ENCODE measurements around the gene SARS1. TPM values are rescaled to one million over a fixed set of nuclear protein-coding genes. Genes with fewer than 3 reads are reported as not detected.
A peak's percentile ranks its signal among the peaks of the same experiment; 100 is the strongest.
"Not testable (repeated sequence)": the region's sequence is repeated elsewhere in the genome, so short reads cannot be mapped to it uniquely, and the experiment has no call there.

SARS1 gene
- total RNA-seq, 1 donor from 2014 or later: 154 TPM

DNA sequence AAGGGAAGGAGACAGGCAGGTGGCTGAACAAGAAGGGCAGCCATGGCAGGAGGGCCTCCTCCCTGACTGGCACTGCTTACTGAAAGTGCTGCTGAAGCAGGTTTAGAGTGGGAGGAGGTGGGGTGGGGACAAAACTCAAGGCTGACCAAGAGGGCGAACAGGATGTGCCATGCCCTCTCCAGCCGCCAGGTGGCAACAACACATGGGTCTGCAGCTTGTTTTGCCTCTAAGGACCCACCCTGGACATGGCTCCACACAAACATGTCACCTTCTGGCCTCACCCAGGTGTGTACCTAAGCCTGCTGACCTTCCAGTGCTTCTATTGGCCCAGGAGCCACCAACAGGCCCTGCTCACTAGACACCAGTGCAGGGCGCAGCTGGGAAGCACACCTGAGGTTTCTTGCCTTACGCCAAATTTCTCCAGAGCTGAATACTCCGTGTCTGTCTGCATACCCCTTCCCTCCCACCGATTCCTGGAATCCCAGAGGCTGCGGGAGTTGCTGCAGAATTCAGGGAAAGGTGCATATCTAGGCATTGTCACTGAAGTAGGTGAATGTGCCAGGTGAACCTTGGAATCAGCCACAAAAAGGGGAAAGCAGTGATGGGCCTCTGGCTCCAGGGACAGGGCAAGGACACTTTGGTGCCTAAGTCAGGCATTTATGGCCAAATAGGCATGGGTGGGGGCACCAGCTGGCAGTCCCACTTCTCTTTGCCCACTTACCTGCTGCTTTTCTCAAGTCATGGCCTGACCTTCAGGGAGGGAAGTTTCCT, 63.9 kb downstream of the SARS1 start:
- ATAC-seq: peak; percentile 66

DNA sequence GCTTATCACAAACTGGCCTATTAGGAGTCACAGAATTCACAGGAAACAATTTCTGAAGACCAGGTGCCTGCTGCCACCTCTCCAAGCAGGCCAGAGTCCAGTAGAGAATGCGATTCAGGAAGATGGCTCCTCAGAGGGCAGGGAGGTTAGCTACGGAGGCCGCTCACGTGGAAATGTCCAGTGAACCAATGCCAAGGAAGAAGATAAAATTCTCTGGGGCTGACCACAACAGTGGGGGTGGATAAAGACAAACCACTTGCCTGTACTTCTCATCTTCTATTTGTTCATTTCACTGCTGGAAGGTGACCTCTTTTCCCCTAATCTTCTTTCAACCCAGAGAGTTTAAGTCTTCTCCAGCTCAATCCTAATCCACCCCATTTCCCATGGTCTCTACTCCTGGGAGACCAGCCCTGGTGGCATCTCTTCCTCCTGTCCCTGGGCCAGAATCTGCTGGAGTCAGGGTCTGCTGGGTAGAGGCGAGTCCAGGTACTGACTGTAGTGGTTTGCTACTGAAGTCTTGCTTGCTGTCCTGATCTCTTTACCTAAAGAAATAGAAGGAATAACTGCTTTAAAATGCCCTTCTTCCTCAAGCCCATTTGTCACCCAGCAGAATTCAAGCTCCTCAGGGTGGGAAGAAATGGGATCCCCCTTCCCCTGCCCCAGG, 66.0 kb downstream of the SARS1 start:
- no peak for ATAC-seq

GRCh38 chr1:109280862-109281261, 67.1 kb downstream of the SARS1 start:
- no peak for ATAC-seq

GRCh38 chr1:109281680-109282496, 68.2 kb downstream of the SARS1 start:
- no peak for ATAC-seq

GRCh38 chr1:109282497-109282951, 68.8 kb downstream of the SARS1 start:
- ATAC-seq: no peak

DNA sequence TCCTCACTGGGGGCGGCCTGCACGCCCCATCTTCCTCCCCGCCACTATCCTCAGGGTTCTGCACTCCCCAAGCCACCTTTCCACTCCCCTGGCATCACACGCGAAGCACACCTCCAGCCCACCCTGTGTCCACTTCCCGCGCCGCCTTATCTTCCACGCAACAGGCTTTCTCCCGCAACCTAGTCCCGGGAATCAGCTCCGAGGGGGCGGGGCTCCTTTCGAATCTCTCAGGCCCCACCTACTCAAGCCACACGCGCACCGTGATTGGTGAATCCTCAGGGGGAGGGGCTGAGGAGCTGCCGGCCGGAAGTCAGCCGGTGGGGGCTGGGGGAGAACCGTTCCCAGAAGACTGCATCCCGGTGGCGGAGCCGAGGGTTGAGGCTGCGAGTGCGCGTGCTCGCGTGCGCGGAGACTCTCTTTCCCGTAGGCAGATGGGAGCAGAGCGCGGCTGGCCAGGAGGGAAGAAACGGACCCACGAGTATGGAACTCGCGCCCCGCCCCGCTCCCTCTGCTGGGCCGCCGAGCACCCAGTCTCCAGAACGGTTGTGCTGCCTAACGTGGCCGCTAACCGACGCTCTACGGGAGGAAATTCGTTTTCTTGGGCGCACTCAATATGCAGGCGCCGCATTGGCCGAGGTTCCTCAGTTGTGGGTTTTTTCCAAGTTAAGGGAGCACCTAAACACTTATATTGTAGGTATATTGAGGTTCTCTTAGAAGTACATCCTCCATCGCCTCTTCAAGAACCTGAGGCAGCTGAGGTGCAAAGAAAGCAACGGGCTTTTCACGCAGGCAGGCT, 69.4 kb downstream of the SARS1 start, which contains the start of gene PSRC1:
Gene PSRC1 (minus strand): TSS at position 194 of the 796 bp plus-strand sequence.
- peak; percentile 98 for ATAC-seq

- no peak for ATAC-seq
Measured at GRCh38 chr1:109283748-109284600, 70.3 kb downstream of the SARS1 start.

DNA sequence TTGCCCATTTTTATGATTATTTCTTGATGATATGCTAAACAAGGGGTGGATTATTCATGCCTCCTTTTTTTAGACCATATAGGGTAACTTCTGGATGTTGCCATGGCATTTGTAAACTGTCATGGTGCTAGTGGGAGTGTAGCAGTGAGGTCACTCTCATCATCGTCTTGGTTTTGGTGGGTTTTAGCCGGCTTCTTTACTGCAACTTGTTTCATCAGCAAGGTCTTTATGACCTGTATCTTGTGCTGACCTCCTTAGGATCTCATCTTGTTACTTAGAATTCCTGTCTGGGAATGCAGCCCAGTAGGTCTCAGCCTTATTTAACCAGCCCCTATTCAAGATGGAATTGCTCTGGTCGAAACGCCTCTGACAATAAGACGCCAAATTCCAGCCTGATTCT, 73.0 kb downstream of the SARS1 start:
- ATAC-seq: not testable (repeated sequence)

Other genes starting within 250 kb of the SARS1 start
- gene WDR47, start 171.8 kb upstream of the SARS1 start, total RNA-seq: 20.9 TPM
- 47.7 TPM for gene TAF13, start 137.9 kb upstream of the SARS1 start, total RNA-seq
- gene TMEM167B, start 123.2 kb upstream of the SARS1 start, total RNA-seq: 28.9 TPM
- 1.9 TPM for gene ELAPOR1, start 99.8 kb upstream of the SARS1 start, total RNA-seq
- gene CELSR2, start 35.6 kb downstream of the SARS1 start, total RNA-seq: 41.6 TPM
- 10.9 TPM for gene PSRC1, start 69.2 kb downstream of the SARS1 start, total RNA-seq
- 0.76 TPM for gene MYBPHL, start 93.1 kb downstream of the SARS1 start, total RNA-seq
- 60.6 TPM for gene SORT1, start 184.0 kb downstream of the SARS1 start, total RNA-seq
- 86.2 TPM for gene PSMA5, start 212.5 kb downstream of the SARS1 start, total RNA-seq

Data from esophagus mucosa (tissue), 1 donor.